SK-N-DZ (cell line): ENCODE data around the gene PTPRM.

Source experiments
- DNase-seq: peaks from one replicate; pipeline ENCODE4 v3.0.0-alpha.2; 2015; ENCODE audit warnings: low spot score

PTPRM gene

GRCh38 chr18:7755753-7756475 is 188.8 kb downstream of the PTPRM start:
- no peak for DNase-seq

GRCh38 chr18:7757175-7757574 is 190.1 kb downstream of the PTPRM start:
- DNase-seq = no peak

GRCh38 chr18:7758764-7759163 is 191.6 kb downstream of the PTPRM start:
- no peak for DNase-seq

GRCh38 chr18:7760967-7761948 is 194.1 kb downstream of the PTPRM start:
- no peak for DNase-seq

GRCh38 chr18:7764405-7764804 is 197.3 kb downstream of the PTPRM start:
- no peak for DNase-seq

- DNase-seq = no peak
These were observed 199.2 kb downstream of the PTPRM start for GRCh38 chr18:7766346-7766745.

GRCh38 chr18:7766817-7767216 is 199.7 kb downstream of the PTPRM start:
- DNase-seq = no peak

- no peak for DNase-seq
These were observed 203.8 kb downstream of the PTPRM start for GRCh38 chr18:7770908-7771307.

GRCh38 chr18:7772510-7772888 is 205.4 kb downstream of the PTPRM start:
- DNase-seq = no peak

GRCh38 chr18:7772951-7773350 is 205.8 kb downstream of the PTPRM start:
- no peak for DNase-seq

GRCh38 chr18:7775128-7775527 is 208.0 kb downstream of the PTPRM start:
- DNase-seq = no peak

GRCh38 chr18:7775843-7776242 is 208.7 kb downstream of the PTPRM start:
- DNase-seq = no peak

GRCh38 chr18:7778181-7778580 is 211.1 kb downstream of the PTPRM start:
- DNase-seq = no peak

GRCh38 chr18:7779211-7779610 is 212.1 kb downstream of the PTPRM start:
- no peak for DNase-seq

- no peak for DNase-seq
These were observed 217.1 kb downstream of the PTPRM start for GRCh38 chr18:7784171-7784570.

GRCh38 chr18:7786569-7786968 is 219.5 kb downstream of the PTPRM start:
- no peak for DNase-seq

GRCh38 chr18:7787339-7787738 is 220.2 kb downstream of the PTPRM start:
- DNase-seq = no peak

GRCh38 chr18:7789856-7790552 is 222.9 kb downstream of the PTPRM start:
- DNase-seq = peak; percentile 40

- DNase-seq = no peak
These were observed 226.0 kb downstream of the PTPRM start for GRCh38 chr18:7793100-7793499.

GRCh38 chr18:7803956-7804469 is 236.9 kb downstream of the PTPRM start:
- no peak for DNase-seq

- no peak for DNase-seq
These were observed 238.0 kb downstream of the PTPRM start for GRCh38 chr18:7805096-7805495.

GRCh38 chr18:7805880-7806279 is 238.8 kb downstream of the PTPRM start:
- DNase-seq = no peak
